IMR-90 (cell line): ENCODE measurements around the gene TMPRSS6. TPM values are rescaled to one million over a fixed set of nuclear protein-coding genes. Genes with fewer than 3 reads are reported as not detected.

ENCODE experiments used
- ATAC-seq: fragments of 200-7000 bp; cut with Tn5 transposase; 2 replicates; pipeline ENCODE4 v1.9.1; 2020; ENCODE audit warnings: low read depth, mild to moderate bottlenecking, moderate library complexity
- BruUV-seq: library from RNA; stranded (reverse); fragments of 400-500 nt; replicated peaks from 2 replicates; lab custom pipeline; 2021; lab: Mats Ljungman, UMichigan
- CTCF ChIA-PET: fragments of 300-600 bp; formaldehyde crosslinking; extraction: SDS; loops from one replicate; lab custom pipeline; 2021; ENCODE audit warnings: antibody characterized with exemption; lab: Yijun Ruan, JAX
- POLR2A ChIA-PET: fragments of 300-600 bp; sonication (Branson Sonifier 250); formaldehyde crosslinking; loops from one replicate; lab custom pipeline; 2022; ENCODE audit warnings: antibody characterized with exemption; ENCODE audit not compliant: unreplicated experiment; lab: Charles Lee
- DNase-seq: peaks from one replicate; pipeline ENCODE4 v3.0.0; 2013
- H2AFZ ChIP-seq: replicated peaks from 2 replicates; pipeline ENCODE3; 2013; ENCODE audit warnings: low read length, mild to moderate bottlenecking; ENCODE audit not compliant: poor library complexity
- H2AK5ac ChIP-seq: 2 replicates; pipeline ENCODE4 v1.6.1; 2013; ENCODE audit warnings: low read depth, low read length, inconsistent platforms
- H2AK9ac ChIP-seq: replicated peaks from 2 replicates; pipeline ENCODE3; 2013; ENCODE audit warnings: mild to moderate bottlenecking, low read depth, low read length, moderate library complexity; ENCODE audit not compliant: poor library complexity
- H2BK120ac ChIP-seq: 2 replicates; pipeline ENCODE4 v1.6.1; 2013; ENCODE audit warnings: low read depth, low read length, inconsistent platforms
- H2BK15ac ChIP-seq: 3 replicates; pipeline ENCODE4 v1.6.1; 2013; ENCODE audit warnings: low read depth, low read length, inconsistent platforms
- H2BK20ac ChIP-seq: 2 replicates; pipeline ENCODE4 v1.6.1; 2013; ENCODE audit warnings: low read depth, mild to moderate bottlenecking, inconsistent platforms, low read length, moderate library complexity
- H2BK5ac ChIP-seq: 2 replicates; pipeline ENCODE4 v1.6.1; 2013; ENCODE audit warnings: mild to moderate bottlenecking, low read depth, low read length, inconsistent platforms; ENCODE audit not compliant: poor library complexity, severe bottlenecking
- H3K14ac ChIP-seq: replicated peaks from 2 replicates; pipeline ENCODE4 v1.6.1; 2013; ENCODE audit warnings: low read depth, low read length, inconsistent platforms
- H3K18ac ChIP-seq: 2 replicates; pipeline ENCODE4 v1.6.1; 2013; ENCODE audit warnings: low read depth, low read length, control low read depth
- H3K23ac ChIP-seq: 2 replicates; pipeline ENCODE4 v1.6.1; 2013; ENCODE audit warnings: low read depth, low read length, inconsistent platforms
- H3K27ac ChIP-seq: 2 replicates; pipeline ENCODE4 v1.5.1; 2013; ENCODE audit warnings: mild to moderate bottlenecking, control low read depth, low read length; ENCODE audit not compliant: insufficient read depth
- H3K27me3 ChIP-seq: 2 replicates; pipeline ENCODE4 v1.6.1; 2013; ENCODE audit warnings: low read length; ENCODE audit not compliant: control insufficient read depth, insufficient read depth
- H3K36me3 ChIP-seq: 2 replicates; pipeline ENCODE4 v1.6.1; 2013; ENCODE audit warnings: low read length, mixed read lengths; ENCODE audit not compliant: control insufficient read depth, insufficient read depth
- H3K4ac ChIP-seq: 2 replicates; pipeline ENCODE4 v1.6.1; 2013; ENCODE audit warnings: low read depth, low read length, inconsistent platforms
- H3K4me1 ChIP-seq: 2 replicates; pipeline ENCODE4 v1.6.1; 2013; ENCODE audit warnings: low read length, mixed read lengths; ENCODE audit not compliant: control insufficient read depth, insufficient read depth
- H3K4me2 ChIP-seq: 2 replicates; pipeline ENCODE4 v1.6.1; 2013; ENCODE audit warnings: low read depth, mild to moderate bottlenecking, control low read depth, low read length, moderate library complexity
- H3K4me3 ChIP-seq: 2 replicates; pipeline ENCODE4 v1.5.1; 2013; ENCODE audit warnings: low read depth, mild to moderate bottlenecking, control low read depth, low read length, moderate library complexity; ENCODE audit not compliant: insufficient read depth
- H3K56ac ChIP-seq: 2 replicates; pipeline ENCODE4 v1.6.1; 2013; ENCODE audit warnings: low read length, inconsistent platforms; ENCODE audit not compliant: insufficient read depth; ENCODE audit errors: extremely low read depth
- H3K79me1 ChIP-seq, 2 experiments: 2 replicates each; pipeline ENCODE4 v1.6.1; 2013; ENCODE audit warnings: low read length in 2 of 2, inconsistent platforms in 1 of 2, low read depth in 1 of 2
- H3K9ac ChIP-seq: 2 replicates; pipeline ENCODE4 v1.6.1; 2013; ENCODE audit warnings: low read depth, low read length, control low read depth
- H3K9me1 ChIP-seq: 2 replicates; pipeline ENCODE4 v1.6.1; 2013; ENCODE audit warnings: low read length, inconsistent platforms; ENCODE audit not compliant: insufficient read depth
- H3K9me3 ChIP-seq: 2 replicates; pipeline ENCODE4 v1.6.1; 2013; ENCODE audit warnings: low read length; ENCODE audit not compliant: control insufficient read depth, insufficient read depth
- H4K20me1 ChIP-seq: 2 replicates; pipeline ENCODE4 v1.6.1; 2013; ENCODE audit warnings: low read length, inconsistent platforms; ENCODE audit not compliant: insufficient read depth
- H4K5ac ChIP-seq: 2 replicates; pipeline ENCODE4 v1.6.1; 2013; ENCODE audit warnings: mild to moderate bottlenecking, low read depth, low read length, control low read depth
- H4K8ac ChIP-seq, 2 experiments: 2 replicates each; pipeline ENCODE4 v1.6.1; 2013; ENCODE audit warnings: low read depth in 2 of 2, low read length in 2 of 2, control low read depth in 1 of 2, inconsistent platforms in 1 of 2
- H4K91ac ChIP-seq: 2 replicates; pipeline ENCODE4 v1.6.1; 2013; ENCODE audit warnings: low read depth, low read length, inconsistent platforms; ENCODE audit not compliant: insufficient read depth
- CHD1 ChIP-seq: IDR thresholded peaks from 2 replicates; pipeline ENCODE4 v1.6.1; 2012; ENCODE audit warnings: low read depth, low read length, improper control_type of control experiment
- FOS ChIP-seq: fragments of 150-350 bp; IDR thresholded peaks from 2 replicates; pipeline ENCODE4 v1.6.1; 2016; ENCODE audit warnings: low read depth, low read length
- MAZ ChIP-seq: IDR thresholded peaks from 2 replicates; pipeline ENCODE4 v1.6.1; 2012; ENCODE audit warnings: low read depth, mild to moderate bottlenecking, low read length, improper control_type of control experiment, moderate library complexity, borderline replicate concordance
- MXI1 ChIP-seq: IDR thresholded peaks from 2 replicates; pipeline ENCODE4 v1.6.1; 2012; ENCODE audit warnings: low read depth, mild to moderate bottlenecking, low read length, moderate library complexity, borderline replicate concordance
- RAD21 ChIP-seq: IDR thresholded peaks from 2 replicates; pipeline ENCODE4 v1.6.1; 2012; ENCODE audit warnings: low read length, improper control_type of control experiment
- RCOR1 ChIP-seq: IDR thresholded peaks from 2 replicates; pipeline ENCODE4 v1.6.1; 2012; ENCODE audit warnings: mild to moderate bottlenecking, low read length, improper control_type of control experiment; ENCODE audit not compliant: insufficient replicate concordance
- RFX5 ChIP-seq: IDR thresholded peaks from 2 replicates; pipeline ENCODE4 v1.8.0; 2012; ENCODE audit warnings: low read depth, mild to moderate bottlenecking, low read length, moderate library complexity
- WGBS, 2 experiments: methylation state at CpG; one replicate each; pipeline versions ENCODE4 v1.1.5 to v1.1.7; 2013; ENCODE audit warnings: missing lambda C conversion rate in 2 of 2; ENCODE audit not compliant: insufficient read length in 1 of 2; ENCODE audit errors: extremely low coverage in 2 of 2; 5-methylcytosine and 5-hydroxymethylcytosine counted together
- dilution Hi-C: fragments of 300-500 bp; cut with HindIII; formaldehyde crosslinking; loops from one replicate; pipeline ENCODE4 v1.14.3; 2018; ENCODE audit warnings: low sequenced_read_pairs; ENCODE audit not compliant: unreplicated experiment
- in situ Hi-C: fragments of 300-500 bp; cut with MboI; formaldehyde crosslinking; loops from 3 replicates; pipeline ENCODE4 v1.14.3; 2019; ENCODE audit warnings: low sequenced_read_pairs, inconsistent platforms, mixed read lengths
- intact Hi-C: fragments of 100-400 bp; cut with micrococcal nuclease; formaldehyde crosslinking; loops from 2 replicates; pipeline ENCODE4 v1.10.0; 2022
- polyA plus RNA-seq, 3 experiments: library from polyadenylated mRNA; depleted of rRNA; stranded (reverse); fragments of >200 nt; gene quantifications; 2 replicates each; pipeline ENCODE4 v1.2.3, GENCODE V29; 2012; ENCODE audit warnings: low replicate concordance in 1 of 3
- total RNA-seq: library from RNA; depleted of rRNA; stranded (reverse); fragments of >200 nt; gene quantifications from 2 replicates; pipeline ENCODE4 v1.2.3, GENCODE V29; 2012

The TMPRSS6 gene
- total and polyA plus RNA-seq, 2 of the 4 experiments (the other 2 are of a cell fraction): not detected

GRCh38 chr22:37115032-37115431, 5.5 kb upstream of the TMPRSS6 start:
- H2AK5ac ChIP-seq: no peak overlapping the region
- dilution Hi-C loops: no loop called here
- no peak for TF ChIP-seq RFX5
- TF ChIP-seq MXI1: no peak
- TF ChIP-seq RCOR1: no peak
- no peak for TF ChIP-seq MAZ
- no peak for TF ChIP-seq RAD21
- no peak for TF ChIP-seq FOS
- TF ChIP-seq CHD1: no peak
- no peak overlapping the region for H4K8ac ChIP-seq
- no peak overlapping the region for H3K56ac ChIP-seq
- H3K4me3 ChIP-seq: no peak overlapping the region
- H2BK120ac ChIP-seq: no peak overlapping the region
- no peaks in the 10 kb centered on the region for H4K20me1 ChIP-seq
- peaks cover 67% of the 10 kb centered on the region for H3K27me3 ChIP-seq
- DNase-seq: no peak
- no peak overlapping the region for H3K4me2 ChIP-seq
- no peak overlapping the region for H3K14ac ChIP-seq
- no peak overlapping the region for H3K18ac ChIP-seq
- H2BK5ac ChIP-seq: no peak overlapping the region
- ATAC-seq: no peak
- H2AK9ac ChIP-seq: no peak overlapping the region
- no peak overlapping the region for H3K4ac ChIP-seq
- H3K23ac ChIP-seq: no peak overlapping the region
- H2AFZ ChIP-seq: no peak overlapping the region
- H2BK20ac ChIP-seq: no peak overlapping the region
- no peak overlapping the region for H4K5ac ChIP-seq
- ChIA-PET CTCF (interaction anchor here (0.9 kb wide), 1 partner anchor 10 kb away, joined by 4 read pairs; no protein-coding TSS in a partner anchor), POLR2A (no interaction called here)
- H3K27ac ChIP-seq: no peak overlapping the region
- H3K36me3 ChIP-seq: no peaks in the 10 kb centered on the region
- H3K9me3 ChIP-seq: no peaks in the 10 kb centered on the region
- in situ Hi-C loops: no loop called here
- H3K79me1 ChIP-seq: no peaks in the 10 kb centered on the region
- no peak overlapping the region for H2BK15ac ChIP-seq
- H3K9ac ChIP-seq: no peak overlapping the region
- WGBS, 2 experiments: 40% methylated on average over 1 of the region's 11 CpGs; no CpG with 5 or more reads in 1 of the 2 experiments
- no TSS peak for BruUV-seq
- no peak overlapping the region for H4K91ac ChIP-seq
- H3K4me1 ChIP-seq: no peaks in the 10 kb centered on the region
- H3K9me1 ChIP-seq: no peaks in the 10 kb centered on the region; the same call in 1 of the 2 replicates
- intact Hi-C loops: no loop called here
